Activated naive CD8-positive, alpha-beta T cell treated with anti-CD3 and anti-CD28 coated beads, Interleukin-2, amount 50 U/mL, for 16 hours (primary cell): ENCODE data around the gene HIVEP3.
"Not testable (repeated sequence)": the region's sequence is repeated elsewhere in the genome, so short reads cannot be mapped to it uniquely, and the experiment has no call there.

Source experiments
- DNase-seq: peaks from one replicate; pipeline ENCODE4 v3.0.0-alpha.2; 2020; ENCODE audit warnings: low read depth, low spot score

Gene HIVEP3

DNA sequence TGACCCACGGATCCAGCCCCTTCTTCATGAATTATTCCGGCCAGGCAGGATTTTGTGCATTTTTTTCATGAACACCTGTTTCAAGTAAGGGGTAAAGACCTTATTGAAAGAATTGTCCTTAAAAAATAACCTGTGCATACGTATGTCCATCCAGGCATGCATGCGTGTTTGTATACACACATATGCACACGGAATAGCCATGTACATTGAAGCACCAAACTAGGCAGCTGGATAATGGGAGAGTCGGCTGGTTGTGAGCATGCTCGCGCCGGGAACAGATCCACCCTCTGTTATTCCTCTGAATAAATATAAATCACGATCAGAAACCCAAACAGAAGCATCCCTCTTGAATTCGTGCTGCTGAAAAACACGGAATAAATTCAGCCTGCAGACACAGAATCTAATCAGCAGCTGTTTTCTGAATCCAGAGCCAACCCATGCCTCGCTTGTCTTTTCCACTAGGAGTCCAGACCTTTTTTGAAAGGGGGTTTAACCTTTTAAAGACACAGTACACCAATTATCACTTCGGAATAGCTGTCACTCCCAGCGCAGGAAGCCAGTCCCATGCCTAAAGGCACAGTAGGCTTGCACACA lies at the start of gene HIVEP3:
HIVEP3 (minus strand) TSS at position 473 of the 594 bp plus-strand sequence.
- no peak for DNase-seq

DNA sequence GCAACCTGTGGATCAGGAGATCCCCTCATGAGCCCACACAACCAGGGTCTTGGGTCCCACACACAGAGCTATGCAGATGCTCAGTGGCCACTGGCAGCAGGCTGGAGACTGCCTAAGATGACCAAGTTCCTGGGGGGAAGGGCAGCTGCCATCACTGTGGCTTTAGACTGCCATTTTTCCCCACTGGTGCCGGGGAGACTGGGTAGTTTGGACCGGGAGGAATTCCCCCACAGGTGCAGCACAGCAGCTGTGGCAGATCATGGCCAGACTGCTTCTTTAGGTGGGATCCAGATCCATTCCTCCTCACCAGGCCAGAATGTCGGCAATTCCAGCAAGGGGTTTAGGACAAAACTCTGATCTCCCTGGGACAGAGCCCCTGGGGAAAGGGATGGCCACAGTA lies 45.7 kb upstream of the HIVEP3 start:
- no peak for DNase-seq

DNA sequence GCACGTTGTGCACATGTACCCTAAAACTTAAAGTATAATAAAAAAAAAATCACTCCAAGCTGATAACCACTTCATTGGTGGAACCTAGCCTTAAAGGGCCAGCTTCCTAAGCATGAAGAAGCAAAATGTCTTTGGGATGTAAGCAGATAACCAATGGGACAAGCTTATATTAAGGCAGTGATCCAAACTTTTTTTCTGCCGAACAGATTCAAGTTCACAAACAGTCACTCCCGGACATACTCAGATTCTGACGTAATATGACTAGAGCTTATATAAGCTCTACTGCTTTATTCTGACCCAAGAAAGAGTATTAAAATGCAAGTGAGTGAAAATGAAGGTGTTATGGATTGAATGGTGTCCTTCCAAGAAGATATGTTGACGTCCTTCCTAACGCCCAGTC lies 44.9 kb upstream of the HIVEP3 start:
- DNase-seq: no peak

DNA sequence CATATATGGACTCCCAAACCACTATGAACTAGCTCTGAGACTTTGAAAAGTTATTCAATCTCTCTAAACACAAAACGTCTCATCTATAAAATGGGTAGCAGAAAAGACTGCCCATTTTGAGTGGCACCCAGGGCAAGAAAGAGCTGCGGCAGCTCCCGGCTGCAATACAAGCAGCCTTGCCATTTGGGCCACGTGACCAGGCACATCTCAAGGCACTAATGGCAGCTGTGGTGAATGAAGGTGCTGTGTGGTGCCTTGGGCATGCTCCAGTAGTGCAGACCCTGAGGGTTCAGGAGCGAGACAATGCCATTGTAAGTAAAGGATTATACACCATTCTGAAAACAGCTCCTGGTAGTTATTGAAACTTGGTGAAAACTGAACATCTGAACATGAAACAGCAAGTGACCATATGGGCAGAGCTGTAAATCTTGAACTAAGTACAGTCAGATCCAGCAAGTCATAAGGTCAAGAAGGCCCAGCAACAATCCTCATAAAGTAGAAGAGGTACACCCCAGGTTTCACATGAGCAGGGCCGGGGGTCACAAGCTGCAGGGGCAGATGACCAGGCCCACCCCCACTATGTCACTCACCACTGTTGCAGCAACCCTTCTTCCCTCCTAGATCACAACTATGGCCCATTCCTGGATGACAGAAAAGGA lies 39.4 kb upstream of the HIVEP3 start:
- DNase-seq: no peak

DNA sequence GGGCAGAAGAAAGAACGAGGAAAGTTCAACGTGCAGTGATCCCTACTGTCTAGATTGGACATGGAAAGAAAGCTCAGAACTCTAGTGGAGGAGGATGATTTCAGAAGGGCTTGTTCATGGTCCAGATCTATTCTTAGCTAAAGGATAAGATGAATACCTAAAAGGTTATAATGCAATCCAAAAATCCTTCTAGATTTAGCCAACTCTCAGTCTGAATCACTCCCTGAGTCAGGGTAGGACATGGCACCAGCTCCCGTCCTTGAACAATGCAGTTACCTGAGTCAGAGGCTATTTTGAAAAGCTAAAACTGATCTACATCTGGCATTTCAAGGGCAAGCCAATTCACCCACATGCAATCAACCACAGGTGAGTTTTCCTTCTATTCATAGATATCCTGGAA lies 38.8 kb upstream of the HIVEP3 start:
- DNase-seq: no peak

DNA sequence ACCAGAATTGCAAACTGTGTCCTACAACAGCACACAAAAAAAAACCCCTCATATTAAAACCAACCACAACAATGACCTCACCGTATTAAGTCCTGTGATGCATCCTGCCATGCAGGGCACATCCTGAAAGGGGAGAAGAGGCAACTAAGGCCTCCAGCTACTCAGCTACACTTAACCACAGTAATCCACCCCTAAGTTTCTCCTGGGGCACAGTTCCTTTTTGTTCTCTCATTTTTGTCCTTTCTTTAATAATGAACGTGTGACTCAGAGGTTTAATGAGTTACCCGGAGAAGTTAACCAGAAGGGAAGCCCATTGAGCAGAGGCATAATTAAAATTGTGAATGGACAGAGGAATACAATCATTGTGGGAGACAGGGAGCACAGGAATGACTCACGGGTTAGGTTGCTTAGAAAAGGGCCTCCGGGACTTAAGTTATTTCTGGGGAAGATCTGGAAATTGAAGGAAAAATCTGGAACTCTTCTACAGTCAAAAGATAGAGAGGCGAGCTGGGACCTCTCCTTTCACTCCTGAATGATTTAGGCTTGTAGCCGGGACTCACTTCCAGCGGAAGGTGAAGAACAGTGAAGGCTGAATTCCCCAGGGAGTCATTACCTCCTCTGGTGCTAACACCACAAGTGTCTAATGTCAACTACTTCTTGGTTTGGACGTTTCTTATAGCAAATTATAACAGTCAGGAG lies 36.9 kb upstream of the HIVEP3 start:
- no peak for DNase-seq

DNA sequence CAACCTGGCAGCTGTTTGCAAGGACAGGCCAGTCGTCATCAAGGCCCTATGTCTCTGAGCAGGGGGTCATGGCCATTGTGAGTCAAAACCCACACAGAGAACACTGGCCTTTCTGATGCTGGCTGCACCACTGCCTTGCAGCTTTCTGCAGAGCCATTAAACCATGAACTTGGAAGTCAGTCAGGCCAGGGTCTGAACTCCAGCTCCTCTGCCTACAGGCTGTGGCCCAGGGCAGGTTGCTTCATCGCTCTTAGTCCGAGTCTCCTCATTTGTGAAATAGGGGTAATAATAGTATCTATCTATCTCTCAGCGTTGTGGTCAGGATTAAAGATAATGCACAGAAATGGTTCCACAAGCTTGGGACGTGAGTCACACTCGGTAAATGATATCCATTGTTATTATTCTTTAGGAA lies 35.8 kb upstream of the HIVEP3 start:
- no peak for DNase-seq

DNA sequence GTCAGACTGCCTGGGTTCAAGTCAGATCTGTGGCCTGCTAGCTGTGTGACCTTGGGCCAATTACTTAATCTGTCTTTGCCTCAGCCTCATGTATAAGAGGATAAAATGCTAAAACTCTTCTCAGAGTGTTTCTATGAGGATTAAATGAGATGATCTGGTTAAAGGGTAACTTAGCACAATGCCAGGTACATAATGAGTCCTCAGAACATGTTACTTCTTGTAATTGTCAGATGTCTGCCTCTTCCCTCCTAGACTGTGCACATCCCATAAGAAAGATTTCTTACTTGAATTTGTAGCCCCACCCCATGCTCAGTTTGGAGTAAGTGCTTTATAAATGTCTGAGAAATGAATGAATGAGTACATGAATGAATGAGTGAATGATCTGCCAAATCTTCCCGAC lies 34.6 kb upstream of the HIVEP3 start:
- DNase-seq: no peak

DNA sequence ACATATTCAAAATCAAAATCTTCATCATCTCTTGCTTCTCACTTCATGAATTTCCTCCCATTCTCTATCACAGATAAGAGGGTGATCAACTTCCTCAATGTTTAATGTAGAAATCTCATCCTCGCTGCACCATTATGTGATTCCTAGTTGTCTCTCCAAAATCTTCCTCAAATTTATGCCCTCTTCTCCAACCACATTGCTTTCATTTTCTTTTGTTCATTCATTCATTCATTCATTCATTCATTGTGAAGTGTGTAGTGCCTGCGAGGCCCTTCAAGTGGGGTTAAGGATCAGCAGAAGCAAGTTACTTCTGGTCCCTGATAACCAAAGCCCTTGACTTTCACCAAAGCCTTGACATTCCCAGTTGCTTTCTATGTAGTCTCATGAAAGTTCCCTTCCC lies 33.5 kb upstream of the HIVEP3 start:
- no peak for DNase-seq

DNA sequence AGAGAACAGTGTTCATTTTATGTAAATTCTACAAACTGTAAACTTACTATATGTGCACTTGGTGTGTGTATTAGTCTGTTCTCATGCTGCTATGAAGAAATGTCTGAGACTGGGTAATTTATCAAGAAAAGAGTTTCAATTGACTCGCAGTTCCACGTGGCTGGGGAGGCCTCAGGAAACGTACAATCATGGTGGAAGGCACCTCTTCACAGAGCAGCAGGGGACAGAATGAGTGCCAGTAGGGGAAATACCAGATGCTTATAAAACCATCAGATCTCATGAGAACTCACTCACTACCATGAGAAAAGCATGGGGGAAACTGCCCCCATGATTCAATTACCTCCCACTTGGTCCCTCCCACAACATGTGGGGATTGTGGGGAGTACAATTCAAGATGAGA lies 32.8 kb upstream of the HIVEP3 start:
- not testable (repeated sequence) for DNase-seq

DNA sequence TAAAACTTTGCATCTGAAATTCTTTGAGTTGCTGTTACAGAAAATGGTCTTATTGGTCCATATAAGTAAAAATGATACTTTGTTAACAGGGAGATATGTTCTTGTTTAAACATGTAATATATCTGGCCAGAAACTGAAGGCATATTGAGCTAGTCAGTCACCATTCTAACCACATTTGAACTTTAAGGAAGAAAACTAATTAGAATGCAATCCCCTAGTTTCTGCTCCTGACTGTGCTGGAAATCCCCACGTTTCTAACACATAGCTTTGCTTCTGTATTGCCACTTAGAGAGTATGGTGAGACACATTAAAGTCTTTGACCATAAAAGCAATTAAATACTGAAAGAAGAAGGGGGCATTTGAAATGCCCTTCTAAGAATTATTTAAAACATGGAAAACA lies 32.1 kb upstream of the HIVEP3 start:
- no peak for DNase-seq

DNA sequence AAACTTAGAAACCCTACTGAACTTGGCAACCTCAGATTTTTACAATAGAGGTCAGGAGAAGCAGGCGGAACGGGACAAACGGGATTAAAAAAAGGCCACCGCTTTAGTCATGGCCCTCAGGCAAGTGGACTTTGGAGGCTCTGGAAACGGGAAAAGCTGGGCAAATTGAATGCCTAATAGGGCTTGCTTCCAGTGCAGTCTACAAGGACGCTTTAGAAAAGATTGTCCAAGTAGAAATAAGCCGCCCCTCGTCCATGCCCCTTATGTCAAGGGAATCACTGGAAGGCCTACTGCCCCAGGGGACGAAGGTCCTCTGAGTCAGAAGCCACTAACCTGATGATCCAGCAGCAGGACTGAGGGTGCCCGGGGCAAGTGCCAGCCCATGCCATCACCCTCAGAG lies 27.2 kb upstream of the HIVEP3 start:
- DNase-seq: not testable (repeated sequence)

DNA sequence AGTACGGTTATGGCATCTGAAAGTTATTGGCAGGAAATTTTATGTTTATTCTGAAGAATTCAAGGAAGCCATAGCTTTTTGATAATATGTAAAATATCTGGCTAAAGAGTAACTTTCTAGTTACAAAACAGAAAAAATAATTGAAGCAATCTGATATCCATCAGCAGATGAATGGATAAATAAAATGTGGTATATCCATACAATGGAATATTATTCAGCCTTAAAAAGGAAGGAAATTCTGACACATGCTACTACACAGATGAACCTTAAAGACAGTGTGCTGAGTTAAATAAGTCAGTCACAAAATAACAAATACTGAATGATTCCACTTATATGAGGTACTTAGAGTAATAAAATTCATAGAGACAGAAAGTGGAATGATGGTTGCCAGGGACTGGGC lies 25.0 kb upstream of the HIVEP3 start:
- DNase-seq: no peak

DNA sequence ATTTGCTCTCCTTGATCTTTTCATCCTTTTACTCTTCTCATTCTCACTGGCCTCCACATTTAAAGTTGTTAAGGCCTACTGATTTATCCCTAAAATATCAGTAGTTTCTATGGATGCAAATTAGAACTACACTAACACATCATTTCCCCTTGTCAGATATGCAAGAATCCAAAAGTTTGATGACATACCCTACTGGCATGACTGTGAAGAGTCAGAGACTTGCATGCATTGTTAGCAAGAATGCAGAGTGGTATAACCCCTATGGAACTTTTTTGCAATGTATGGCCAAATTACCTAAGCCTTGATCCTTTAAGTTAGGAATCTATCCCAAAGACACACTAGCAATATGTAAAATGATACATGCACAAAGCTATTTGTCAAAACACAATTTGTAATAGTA lies 23.6 kb upstream of the HIVEP3 start:
- no peak for DNase-seq

DNA sequence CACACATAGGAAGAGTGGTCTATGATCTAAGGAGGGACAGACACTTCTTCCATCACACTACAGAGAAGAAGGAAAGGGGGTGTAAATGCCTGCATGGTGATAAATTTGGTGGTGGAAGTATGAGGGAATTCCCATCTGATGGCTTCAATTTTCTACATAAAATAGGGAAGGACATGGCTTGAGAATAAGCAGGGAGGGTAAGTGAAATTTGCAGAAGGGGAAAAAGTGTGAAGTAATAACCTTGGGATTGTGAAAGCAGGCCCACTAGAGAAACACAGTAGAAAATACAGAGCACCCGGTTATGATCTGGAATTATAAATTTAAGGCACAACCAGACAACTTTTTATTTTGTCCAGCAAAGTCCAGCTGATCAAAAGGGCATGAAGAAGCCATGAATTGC lies 22.7 kb upstream of the HIVEP3 start:
- no peak for DNase-seq

DNA sequence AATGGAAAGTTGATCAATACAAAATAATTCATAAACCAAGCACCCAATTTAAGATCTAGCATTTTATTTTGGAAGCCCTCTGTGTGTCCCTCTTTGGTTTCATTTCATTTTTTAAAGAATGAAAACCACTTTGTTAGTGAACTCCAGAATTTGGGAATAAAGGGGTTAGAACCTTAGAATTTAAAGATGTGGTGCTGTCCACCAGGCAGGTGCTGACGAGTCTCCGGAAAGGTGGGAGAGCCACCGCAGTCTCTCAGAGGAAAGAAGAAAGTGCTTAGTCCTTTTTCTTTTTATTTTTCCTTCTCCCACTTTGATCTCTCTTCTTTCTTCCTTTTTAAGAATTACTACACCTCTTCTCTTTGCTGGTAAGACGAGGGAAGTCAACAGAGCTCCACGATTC lies 20.5 kb upstream of the HIVEP3 start:
- DNase-seq: no peak

DNA sequence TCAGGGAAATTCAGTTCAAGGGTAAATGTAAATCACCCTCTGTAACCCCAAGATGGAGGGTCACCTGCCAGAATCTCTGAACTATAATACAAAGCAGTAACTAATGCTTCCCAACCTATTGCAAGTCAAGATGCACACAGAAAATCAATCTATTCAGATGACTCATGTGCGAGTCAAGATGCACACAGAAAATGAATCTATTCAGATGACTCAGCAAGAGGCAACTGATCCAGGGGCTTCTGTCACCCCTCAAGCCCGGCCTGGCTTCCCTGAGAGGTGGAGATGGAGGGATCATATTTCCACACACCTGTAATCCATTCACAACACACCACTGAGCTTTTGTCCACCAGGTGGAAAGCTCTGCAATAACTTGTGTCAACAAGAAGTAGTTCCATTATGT lies 17.4 kb upstream of the HIVEP3 start:
- no peak for DNase-seq

DNA sequence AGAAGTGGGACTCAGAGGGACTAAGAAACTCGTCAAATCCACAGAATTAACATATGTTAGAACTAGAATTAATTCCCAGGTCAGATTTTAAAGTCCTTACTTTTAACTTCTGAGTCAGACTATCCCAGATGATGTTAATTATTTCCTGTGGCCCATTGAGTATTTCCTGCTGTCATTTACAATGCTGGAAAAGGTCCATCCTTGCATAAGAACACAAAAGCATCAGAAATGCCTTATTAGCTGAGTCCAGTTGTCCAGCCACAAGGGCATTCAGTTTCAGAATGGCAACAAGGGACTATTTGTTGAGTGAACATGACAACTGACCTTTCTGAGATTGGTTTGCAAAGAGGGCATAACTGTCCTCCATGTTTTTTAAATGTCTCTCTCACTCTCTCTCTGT lies 16.5 kb upstream of the HIVEP3 start:
- no peak for DNase-seq

DNA sequence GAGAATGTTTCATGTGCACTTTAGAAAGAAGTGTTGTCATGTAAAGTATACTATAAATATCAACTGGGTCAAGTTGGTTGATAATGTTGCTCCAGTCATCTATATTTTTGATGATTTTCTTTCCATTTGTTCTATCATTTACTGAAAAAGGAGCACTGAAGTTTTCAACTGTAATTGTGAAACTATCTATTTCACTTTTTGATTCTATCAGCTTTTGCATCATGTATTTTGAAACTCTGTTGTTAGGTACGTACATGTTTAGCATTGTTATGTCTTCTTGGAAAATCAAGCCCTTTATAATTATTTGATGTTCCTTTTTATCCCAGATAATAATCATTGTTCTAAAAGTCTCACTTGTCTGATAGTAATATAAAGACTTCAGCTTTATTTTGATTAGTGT lies 14.4 kb upstream of the HIVEP3 start:
- DNase-seq: no peak

DNA sequence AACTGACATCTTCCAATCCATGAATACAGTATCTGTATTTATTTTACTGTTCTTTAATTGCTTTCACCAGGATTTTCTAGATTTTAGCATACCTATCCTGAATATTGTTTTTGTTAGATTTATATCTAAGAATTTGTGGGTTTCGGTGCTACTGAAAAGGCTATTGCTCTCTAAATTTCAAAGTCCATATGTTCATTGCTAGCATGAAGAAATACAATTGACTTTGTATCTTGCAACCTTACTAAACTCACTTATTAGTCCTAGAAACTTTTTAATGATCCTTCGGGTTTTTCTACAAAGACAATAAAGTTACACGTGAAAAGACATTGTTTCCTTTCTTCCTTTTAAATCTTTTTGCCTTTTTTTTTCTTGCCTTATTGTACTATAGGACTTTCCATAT lies 12.9 kb upstream of the HIVEP3 start:
- no peak for DNase-seq

DNA sequence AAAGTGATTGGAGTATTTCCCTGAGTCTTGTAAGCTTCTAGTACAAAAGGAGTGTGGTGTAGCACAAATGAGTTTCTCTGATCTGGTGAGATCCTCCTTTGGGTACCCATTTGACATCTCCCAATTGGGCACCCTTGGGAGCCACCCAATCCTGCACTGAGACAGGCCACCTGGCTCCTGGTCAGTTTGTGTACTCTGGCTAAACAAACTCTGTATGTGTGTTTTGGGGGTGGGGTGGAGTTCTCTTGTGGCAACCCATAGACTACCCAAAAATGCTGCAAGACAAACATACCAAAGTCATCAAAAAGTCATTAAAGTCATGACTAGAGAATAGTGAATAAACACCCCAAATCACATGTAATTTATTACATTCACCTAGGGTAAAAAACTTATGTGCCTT lies 8.4 kb upstream of the HIVEP3 start:
- no peak for DNase-seq

DNA sequence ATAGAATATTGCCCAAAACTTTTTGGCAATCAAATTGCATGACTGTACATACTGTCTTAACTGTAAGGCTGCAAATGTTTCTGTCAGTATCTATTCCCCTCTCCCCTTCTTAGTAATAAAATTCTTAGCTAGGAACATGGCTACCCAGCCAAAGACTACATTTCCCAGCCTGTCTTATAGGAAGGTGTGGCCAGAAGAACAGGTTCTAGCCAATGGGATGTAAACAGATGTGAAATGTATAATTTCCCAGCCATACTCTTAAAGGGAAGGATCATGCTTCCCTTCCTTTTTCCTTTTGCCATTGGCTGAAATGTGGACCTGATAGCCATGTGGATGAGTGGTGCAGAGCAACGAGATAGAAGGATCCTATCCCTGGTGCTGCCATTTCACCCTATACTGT lies 7.0 kb upstream of the HIVEP3 start:
- DNase-seq: no peak

DNA sequence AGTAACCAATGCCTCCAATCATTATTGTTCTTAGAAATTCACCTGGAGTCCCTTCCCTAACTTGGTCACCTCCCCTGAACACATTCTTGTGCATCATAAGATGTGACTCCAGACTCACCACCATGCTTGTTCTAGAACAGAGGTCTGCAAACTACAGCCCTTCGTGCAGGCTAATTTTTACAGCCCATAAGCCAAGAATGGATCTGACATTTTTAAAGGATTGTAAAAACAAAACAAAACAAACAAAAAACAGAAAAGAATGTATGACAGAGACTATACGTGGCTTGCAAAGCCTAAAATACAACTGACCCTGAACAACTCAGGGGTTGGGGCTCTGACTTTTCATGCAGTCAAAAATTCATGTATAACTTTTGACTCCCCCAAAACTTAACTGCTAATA lies 6.2 kb upstream of the HIVEP3 start:
- no peak for DNase-seq
